ENCODE measurements around the gene ARIH2. TPM values are rescaled to one million over a fixed set of nuclear protein-coding genes. Genes with fewer than 3 reads are reported as not detected.
"Not testable (repeated sequence)": the region's sequence is repeated elsewhere in the genome, so short reads cannot be mapped to it uniquely, and the experiment has no call there.

The ARIH2 gene
- total RNA-seq = 82.0 TPM

DNA sequence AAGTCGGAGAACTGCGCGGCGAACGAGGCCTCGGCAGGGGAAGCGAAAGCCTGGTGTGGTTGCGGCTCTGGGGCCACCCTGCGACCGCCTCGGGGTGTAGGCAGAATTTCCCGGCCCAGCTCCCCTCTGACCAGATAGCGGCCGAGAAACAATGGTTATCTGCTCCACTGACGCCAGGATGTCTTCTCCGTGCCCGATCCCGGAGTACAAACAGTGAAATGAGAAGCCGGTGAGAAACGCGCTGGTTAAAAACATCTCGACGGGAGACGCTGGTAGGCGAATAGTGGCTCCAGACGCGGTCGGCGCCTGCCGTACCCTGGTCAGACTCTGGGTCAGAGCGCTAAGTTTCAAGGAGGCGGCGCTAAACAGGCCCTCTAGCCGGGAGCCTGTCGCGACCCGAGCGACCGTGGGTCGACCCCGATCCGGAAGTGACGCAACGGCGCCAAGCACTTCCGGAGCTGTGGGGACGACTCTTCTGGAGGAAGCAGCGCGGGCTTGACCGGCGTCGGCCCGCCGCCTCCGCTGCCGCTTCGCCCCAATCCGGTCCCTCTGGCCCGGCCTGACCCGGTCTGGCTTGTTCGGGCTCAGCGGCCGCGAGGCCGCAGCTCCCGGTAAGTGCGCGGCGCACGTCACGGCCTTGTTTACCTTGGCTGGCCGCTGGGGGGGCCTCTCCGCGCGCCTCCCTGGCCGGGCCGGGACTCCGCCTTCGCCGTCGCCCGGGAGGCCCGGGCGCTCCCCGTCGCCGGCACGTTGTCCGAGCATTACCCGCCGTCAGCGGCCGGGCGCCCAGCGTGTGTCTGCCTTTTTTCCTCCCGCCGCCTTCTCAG lies at the start of gene ARIH2:
Gene ARIH2 (plus strand): TSS at position 455 of the 827 bp plus-strand sequence. CDS start 8,717 bp downstream, outside the sequence.
- DNase-seq = peak; percentile 86

DNA sequence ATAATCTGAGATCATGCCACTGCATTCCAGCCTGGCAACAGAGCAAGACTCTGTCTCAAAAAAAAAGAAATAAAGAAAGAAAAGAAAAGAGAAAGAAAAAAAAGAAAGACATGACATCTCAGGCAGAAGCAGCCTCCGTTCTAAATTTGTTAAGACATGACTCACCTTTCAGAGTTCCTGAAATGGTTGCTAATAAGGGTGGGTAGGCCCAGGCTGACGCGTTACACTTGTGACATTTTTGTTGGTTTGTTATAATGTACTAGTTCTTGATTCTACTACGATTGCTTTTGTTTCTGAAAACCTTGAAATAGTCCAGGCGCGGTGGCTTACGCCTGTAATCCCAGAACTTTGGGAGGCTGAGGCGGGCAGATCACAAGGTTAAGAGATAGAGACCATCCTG lies 41.0 kb upstream of the ARIH2 start:
- no peak for DNase-seq

DNA sequence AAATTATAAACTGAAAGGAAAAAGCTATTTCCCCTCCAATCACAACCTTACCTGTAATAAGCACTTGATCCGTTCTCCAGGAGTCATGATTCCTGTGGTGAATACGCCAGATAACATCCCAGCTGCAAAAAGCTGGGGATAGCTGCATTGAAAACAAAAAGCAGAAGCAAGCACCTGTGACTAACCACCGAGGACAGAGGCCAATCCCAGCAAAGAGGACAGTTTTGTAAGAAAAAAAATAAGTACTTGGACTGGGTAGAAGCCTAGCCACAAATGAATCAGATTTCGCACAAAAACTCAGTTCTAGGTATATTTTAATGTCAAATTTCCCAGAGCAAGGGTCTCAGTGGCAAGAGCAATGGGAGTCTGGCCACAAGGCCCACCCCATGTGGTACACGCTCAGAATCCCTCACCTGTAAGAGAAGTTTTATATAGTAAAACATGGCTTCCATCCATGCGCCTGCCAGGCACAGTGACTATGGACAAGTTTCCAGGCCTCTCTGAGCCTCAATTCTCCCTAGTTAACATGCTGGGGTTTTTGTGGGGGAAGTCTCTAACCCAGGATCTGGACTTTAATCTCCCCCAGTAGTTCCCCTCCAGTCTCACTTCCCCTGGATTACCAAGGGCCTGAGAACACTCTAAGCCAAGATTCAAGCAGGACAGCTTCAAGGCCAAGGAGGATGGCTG lies 39.2 kb upstream of the ARIH2 start:
- no peak for DNase-seq

DNA sequence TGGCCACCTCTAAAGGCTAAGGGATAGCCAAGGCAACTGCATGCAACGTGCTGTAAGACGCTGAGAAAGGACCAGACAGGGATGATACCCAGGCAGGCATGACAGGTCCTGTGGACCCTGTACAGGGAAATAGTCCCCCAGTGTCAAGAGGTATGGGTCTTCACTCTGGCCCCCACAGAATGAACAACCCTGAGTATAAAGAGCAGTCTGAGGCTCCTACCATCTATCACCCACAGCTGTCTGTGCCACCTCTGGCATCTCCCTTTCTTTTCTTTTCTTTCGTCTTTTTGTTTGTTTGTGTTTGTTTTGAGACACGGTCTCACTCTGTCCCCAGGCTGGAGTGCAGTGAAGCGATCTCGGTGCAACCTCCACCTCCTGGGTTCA lies 38.7 kb upstream of the ARIH2 start:
- DNase-seq = no peak

DNA sequence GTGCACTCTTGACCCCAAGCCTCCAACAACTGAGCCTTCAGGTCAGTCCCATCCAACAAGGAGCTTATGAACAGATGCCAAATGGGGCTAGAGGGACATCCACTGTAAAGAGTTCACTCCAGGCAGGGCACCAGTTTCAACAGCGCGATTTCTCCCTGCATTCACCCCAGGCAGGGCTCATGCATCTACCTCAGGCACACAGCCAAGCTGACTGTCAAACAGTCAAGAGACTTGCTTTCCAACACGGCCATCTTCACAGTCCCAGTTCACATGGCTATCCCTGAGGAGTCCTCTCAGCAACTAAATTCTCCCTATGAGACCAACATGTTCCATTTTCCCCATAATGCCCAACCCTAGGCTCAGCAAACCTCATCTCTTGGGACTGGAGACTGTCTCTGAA lies 37.6 kb upstream of the ARIH2 start:
- no peak for DNase-seq

DNA sequence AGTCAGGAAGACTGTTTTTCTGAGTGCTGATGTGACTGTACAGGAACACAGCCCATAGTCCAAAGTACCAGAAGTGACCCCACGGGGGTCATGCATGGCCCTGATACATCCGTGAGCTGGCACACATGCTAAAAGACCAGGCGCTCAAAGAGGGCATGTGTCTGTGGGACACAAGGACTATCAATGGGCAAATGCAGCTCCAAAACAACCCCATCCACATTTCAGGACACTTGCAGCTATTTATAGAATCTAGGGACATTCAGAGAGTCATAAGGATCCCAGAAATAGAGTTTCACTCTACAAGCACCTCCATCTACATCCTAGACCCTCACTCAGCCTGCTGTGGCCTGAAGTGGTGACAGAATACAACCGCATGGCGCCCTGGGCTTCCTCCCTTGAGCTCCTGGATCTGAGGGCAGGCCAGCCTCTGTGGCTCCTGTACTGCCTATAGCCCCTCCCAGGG lies 37.0 kb upstream of the ARIH2 start:
- DNase-seq = no peak

DNA sequence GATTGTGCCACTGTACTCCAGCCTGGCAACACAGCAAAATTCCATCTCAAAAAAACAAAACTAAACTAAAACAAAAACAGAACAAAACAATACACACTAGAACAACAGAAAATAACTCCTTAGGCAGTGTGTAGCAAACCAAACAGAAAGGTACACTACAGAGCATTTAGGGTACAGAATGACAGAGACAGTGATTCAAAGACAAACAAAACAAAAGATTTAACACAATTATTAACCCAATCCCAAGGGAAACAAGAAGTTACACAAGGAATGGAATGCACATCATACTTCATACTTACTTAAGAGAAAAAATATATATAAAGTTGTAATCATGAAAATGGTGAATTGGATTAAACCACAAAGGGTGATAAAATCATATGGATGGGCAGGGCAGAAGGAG lies 32.9 kb upstream of the ARIH2 start:
- no peak for DNase-seq

DNA sequence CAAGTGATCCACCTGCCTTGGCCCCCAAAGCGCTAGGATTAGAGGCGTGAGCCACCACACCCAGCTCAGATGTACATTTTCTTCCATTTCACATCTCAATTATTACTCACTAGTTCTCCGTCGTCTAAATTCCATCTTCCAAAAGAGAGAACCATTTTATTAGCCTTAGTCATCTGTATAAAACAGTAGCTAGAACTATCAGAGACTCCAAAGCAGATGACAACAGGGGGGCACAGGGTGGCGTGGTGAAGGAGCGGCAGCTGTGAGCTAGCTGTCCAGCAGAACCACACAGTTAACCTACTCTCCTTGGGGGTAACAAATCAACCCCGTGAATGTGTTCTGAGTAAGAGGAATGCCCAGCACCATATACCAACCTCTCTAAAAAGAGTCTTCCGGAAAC lies 27.0 kb upstream of the ARIH2 start:
- DNase-seq = no peak

DNA sequence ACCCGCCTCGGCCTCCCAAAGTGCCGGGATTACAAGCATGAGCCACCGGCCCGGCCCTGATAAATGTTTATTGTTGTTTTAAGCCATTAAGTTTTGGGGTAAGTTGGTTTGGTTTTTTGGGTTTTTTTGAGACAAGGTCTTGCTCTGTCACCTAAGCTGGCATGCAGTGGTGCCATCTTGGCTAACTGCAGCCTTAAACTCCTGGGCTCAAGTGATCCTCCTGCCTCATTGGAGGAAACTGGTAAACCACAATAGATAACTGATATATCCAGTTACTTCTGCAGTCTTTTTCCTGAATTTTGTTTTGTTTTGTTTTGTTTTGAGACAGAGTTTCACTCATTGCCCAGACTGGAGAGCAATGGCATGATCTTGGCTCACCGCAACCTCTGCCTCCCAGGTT lies 24.1 kb upstream of the ARIH2 start:
- no peak for DNase-seq

DNA sequence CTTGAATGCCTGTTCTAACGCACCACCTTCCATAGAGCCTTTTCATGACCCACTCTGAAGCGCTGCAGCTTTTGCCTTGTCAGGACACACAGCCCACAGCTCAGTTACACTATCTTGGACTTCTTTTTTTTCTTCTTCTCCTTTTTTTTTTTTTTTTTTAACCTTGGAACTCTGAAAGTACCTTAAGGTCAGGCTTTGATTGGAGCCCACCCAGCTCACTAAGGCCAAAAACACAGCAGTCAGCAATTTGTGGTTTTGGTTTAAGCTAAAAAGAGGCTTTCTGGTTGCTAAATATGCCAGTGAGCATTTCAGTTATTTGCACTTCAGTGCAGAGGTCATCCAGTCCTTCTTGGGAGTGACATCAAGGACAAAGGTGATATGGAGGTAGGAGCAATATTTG lies 21.7 kb upstream of the ARIH2 start:
- DNase-seq = no peak

DNA sequence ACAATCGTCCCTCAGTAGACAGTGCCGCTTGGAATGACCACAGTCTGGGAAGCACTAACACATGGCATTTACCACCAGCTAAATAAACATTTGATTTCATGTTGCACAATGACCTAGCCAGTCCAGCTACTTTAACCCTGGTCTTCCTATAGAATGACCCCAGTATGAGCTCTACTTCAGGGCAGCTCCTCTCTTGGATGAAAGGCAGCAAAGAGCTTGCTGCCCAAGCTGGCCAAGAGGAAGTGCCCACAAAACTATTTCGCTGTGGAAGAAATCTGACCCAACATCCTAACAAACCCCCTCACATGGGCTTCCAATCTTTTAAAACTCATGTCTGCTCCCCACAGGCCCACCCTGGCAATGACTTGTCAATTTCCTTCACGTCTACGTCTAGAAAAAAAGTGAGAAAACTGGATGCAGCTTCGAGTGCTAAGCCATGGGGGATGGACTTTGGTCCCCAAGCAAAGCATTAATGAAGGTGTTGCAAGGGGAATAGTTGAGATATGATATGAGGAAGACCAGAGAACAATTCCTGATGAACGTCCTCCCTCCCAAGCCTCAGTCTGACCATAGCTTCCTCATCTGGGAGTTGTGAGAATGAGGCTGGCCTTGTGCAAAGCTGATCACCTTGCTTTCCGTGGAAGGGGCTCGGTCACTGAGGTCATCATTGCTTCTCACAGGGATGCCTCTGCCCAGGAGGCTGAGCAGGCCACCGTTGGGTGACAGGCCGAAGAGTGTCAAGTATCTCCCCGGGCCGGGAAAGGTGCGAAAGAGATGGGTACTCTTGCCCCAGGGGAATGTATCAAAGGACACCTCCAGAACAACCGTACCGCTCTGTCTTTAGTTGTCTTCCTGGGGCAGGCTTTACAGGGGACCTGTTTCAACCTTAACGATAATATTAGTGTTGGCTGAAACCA lies 20.9 kb upstream of the ARIH2 start:
- no peak for DNase-seq

DNA sequence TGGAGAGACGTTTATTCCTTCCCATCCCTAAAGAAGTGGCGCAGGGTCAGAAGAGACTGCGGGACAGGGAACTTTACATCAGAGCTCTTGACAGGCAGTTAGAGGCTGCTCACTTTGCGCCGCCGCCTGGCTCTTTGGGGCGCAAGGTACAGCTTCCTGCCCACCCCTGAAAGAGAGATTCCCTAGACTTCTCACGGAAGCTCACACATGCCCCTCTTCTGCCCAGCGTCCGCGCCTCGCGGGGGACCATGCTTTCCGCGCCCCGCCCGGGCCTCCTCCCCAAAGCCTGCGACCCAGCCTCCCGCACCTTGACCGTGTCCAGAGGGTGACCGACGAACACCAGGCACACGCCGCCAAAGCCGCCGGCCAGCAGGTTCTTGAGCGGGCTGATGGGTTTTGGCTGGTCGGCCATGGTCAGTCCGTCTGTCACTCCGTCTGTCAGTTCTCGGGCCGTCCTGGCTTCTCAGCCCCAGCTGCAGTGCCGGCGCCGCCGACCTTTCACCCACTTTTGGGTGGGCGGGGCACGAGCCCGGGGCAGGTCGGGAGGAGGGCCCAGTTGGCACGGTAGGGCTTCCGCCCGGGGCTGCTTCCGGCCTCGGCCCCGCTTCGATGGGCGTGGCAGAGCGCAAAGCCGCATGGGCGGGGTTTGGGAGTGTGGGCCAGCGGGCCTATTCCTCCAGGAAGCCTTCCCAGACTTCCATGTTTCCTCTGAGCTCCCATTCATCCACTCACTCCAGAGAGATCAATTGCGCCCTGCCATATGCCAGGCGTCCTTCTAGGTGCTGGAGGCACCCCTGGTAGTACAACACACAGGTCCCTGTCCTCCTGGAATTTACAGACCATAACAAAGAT lies 20.0 kb upstream of the ARIH2 start, which contains the start of gene SLC25A20:
Gene SLC25A20 (minus strand): TSS at position 500 of the 852 bp plus-strand sequence. CDS start 88 bp downstream, at position 412.
- DNase-seq = peak; percentile 20

DNA sequence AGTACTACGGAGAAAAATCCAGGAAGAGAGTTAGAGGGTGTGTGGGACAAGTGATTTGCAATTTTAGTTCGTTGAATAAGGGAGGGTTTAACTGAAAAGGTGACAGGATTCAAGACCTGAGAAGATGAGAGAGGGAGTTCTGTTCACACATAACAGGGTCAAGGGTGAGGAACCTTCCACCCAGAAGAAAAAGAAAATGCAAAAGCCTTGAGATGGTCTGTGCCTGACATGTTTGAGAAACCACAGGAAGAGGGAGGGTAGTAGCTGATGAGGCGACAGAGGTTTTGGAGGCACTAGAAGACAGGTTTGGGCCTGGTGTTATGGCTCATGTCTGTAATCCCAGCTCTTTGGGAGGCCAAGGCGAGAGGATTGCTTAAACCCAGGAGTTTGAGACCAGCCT lies 19.4 kb upstream of the ARIH2 start:
- DNase-seq = no peak

DNA sequence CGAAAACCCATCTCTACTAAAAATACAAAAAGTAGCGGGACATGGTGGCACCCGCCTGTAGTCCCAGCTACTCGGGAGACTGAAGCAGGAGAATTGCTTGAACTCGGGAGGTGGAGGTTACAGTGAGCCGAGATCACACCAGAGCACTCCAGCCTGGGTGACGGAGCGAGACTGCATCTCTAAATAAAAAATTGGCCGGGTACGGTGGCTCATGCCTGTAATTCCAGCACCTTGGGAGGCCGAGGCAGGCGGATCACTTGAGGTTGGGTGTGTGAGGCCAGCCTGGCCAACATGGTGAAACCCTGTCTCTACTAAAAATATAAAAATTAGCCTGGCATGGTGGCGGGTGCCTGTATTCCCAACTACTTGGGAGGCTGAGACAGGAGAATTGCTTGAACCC lies 11.6 kb upstream of the ARIH2 start:
- DNase-seq = not testable (repeated sequence)

DNA sequence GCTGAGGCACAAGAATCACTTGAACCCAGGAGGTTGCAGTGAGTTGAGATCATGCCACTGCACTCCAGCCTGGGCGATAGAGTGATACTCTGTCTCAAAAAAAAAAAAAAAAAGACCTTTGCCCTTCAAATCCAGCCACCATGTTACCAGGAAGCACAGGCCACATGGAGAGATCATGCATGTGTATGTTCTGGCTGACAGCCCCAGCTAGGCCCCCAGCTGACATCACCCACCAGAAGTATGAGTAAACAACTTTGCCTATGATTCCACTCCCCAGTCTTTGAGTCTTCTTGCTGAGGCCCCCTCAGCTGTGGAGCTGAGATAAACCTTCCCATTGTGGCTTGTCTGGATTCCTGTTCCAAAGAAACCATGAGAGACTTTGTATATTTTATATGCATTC lies 3.3 kb upstream of the ARIH2 start:
- DNase-seq = no peak

DNA sequence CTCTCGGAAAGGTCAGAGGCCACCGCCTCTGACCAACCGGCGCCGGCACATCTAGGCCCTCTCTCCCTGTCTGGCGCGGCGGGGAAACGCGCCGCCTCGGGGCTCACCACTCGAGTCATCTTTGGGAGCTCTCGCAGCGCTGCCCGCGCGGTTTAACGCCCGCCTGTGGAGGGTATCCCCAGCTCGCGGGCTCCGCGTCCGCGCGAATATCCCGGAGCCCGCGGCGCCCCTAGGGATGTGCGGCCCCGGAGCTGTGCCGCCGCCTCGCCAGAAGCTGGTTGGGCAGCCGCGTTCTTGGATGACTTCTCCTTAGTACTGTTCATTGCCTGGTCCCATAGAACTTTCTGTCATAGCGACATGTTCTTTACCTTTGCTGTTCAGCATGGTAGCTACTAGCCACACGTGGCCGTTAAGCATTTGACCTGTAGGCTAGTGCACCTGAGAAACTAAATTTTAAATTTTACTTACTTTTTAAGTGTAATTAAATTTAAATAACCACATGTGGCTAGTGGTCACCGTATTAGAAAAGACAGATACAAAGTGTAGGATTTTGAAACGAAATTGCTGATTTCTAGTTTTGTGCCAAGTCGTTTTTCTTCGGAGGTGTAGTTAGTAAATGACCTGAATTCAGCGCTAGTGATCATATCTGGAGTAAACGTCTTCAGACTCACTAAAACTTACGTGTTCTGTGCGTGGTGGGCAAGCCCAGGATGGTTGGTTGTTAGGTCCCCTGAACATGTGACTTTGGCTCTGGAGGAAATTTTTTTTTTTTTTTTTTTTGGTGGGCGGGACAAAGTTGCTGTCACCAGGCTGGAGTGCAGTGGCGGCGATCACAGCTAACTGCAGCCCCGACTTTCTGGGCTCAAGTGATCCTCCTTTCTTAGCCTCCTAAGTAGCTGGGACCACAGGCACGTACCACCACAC lies 835 bp downstream of the ARIH2 start:
- DNase-seq = peak; percentile 59

DNA sequence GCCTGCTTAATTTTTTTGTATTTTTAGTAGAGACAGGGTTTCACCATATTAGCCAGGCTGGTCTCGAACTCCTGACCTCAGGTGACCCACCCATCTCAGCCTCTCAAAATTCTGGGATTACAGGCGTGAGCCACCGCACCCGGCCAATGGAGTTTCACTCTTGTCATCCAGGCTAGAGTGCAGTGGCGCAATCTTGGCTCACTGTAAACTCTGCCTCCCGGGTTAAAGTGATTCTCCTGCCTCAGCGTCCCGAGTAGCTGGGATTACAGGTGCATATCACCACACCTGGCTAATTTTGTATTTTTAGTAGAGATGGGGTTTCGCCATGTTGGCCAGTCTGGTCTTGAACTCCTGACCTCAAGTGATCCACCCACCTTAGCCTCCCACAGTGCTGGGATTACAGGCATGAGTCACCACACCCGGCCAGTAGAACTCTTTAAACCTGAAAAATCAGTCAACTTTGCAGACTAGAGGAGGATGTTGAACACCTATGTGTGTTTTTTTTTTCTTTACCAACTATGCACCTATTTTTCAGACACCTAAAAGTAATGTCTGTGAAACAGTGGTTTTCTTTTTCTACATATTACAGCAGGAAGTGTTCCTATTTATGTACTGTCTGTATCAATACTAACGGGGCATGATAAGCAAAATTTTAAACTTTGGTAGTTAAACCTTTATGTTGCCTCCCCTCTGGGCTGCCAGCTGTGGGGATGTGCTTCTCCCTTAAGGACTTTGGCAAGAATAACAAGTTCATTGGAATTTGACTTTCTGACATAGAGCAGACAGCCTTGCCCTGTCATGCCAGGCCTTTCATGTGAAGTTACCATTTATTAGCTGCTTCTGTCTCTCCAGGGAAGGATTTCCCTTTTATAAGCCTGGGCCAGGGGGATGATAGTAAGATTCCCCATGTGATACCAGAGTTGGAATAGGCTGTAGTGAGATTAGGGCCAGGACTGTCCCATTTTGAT lies 8.1 kb downstream of the ARIH2 start:
- DNase-seq = no peak

DNA sequence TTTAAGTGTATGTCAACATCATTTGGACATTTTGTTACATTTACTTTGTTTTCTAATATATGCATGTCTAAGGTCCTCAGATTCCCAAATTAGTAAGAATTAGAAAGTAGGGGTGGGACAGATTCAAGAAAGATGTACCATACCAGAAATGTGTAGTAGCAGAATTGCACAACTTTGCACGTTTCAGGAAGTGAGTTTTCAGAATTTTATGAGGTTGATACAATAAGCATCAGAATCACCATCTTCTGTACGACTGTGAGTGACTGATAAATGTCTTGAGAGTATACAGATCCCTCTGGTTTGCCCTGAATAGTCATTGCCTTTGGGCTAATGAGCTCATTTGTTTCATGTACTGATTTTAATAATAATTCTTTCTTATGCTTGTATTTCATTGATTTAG lies 9.3 kb downstream of the ARIH2 start:
- DNase-seq = no peak

DNA sequence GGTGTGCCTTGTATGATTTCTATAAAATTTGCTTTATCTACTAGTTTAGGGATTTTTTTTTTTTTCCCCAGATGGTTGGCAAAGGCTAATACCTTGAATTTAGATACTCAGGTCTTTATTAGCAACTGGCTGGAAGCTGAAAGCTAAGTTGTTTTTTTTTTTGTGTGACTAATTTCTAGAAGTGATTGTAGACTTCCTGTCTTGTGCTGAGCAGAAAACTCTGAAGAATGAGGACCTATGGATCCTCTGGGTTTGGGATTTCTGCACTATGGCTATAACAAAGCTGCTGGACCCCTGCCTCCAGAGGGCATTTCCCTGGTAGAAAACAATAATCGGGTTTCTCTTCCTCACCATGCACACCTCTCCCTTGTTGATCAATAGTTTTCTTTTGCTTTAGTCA lies 10.0 kb downstream of the ARIH2 start:
- DNase-seq = no peak

All from occipital lobe (tissue), 2 donors.